Stimulated activated CD4-positive, alpha-beta T cell treated with anti-CD3 and anti-CD28 coated beads, Interleukin-1b, Interleukin-23, amount 100 ng/mL, for 4 hours (primary cell): ENCODE data around the gene CCDC112.

ENCODE experiments used
- DNase-seq, 2 donors: peaks; one replicate each; pipeline ENCODE4 v3.0.0-alpha.2; 2020; ENCODE audit warnings: low read depth in 2 of 2

CCDC112 gene

GRCh38 chr5:115319007-115319406 is 22.6 kb upstream of the CCDC112 start:
- no peak for DNase-seq

GRCh38 chr5:115317736-115318135 is 21.3 kb upstream of the CCDC112 start:
- no peak for DNase-seq

GRCh38 chr5:115317320-115317719 is 20.9 kb upstream of the CCDC112 start:
- no peak for DNase-seq

- DNase-seq: no peak
These were observed 17.2 kb upstream of the CCDC112 start for GRCh38 chr5:115313632-115314031.

GRCh38 chr5:115313052-115313451 is 16.6 kb upstream of the CCDC112 start:
- DNase-seq: no peak

GRCh38 chr5:115309751-115310370 is 13.4 kb upstream of the CCDC112 start:
- no peak for DNase-seq

- no peak for DNase-seq
These were observed 12.4 kb upstream of the CCDC112 start for GRCh38 chr5:115308815-115309214.

- no peak for DNase-seq
These were observed 9.6 kb upstream of the CCDC112 start for GRCh38 chr5:115306011-115306536.

GRCh38 chr5:115304496-115304895 is 8.0 kb upstream of the CCDC112 start:
- no peak for DNase-seq

- DNase-seq: no peak
These were observed 2.4 kb upstream of the CCDC112 start for GRCh38 chr5:115298811-115299210.

- no peak for DNase-seq
These were observed 577 bp upstream of the CCDC112 start for GRCh38 chr5:115297031-115297430.

- no peak for DNase-seq
These were observed 704 bp downstream of the CCDC112 start for GRCh38 chr5:115295777-115296123.

GRCh38 chr5:115291397-115291796 is 5.1 kb downstream of the CCDC112 start:
- DNase-seq: no peak

GRCh38 chr5:115289104-115289503 is 7.3 kb downstream of the CCDC112 start:
- no peak for DNase-seq

GRCh38 chr5:115284021-115284420 is 12.4 kb downstream of the CCDC112 start:
- no peak for DNase-seq

- DNase-seq: no peak
These were observed 14.3 kb downstream of the CCDC112 start for GRCh38 chr5:115282131-115282530.

- no peak for DNase-seq
These were observed 21.9 kb downstream of the CCDC112 start for GRCh38 chr5:115274584-115274983.

- DNase-seq: no peak
These were observed 24.0 kb downstream of the CCDC112 start for GRCh38 chr5:115272297-115272958.

- DNase-seq: no peak
These were observed 25.0 kb downstream of the CCDC112 start for GRCh38 chr5:115271295-115272050.

GRCh38 chr5:115267617-115268016 is 28.8 kb downstream of the CCDC112 start:
- DNase-seq: no peak

GRCh38 chr5:115265220-115265619 is 31.2 kb downstream of the CCDC112 start:
- DNase-seq: no peak

GRCh38 chr5:115264786-115265185 is 31.7 kb downstream of the CCDC112 start:
- DNase-seq: no peak

- DNase-seq: no peak
These were observed 33.4 kb downstream of the CCDC112 start for GRCh38 chr5:115263078-115263380.
